ENCODE measurements around the gene WDR44. TPM values are rescaled to one million over a fixed set of nuclear protein-coding genes. Genes with fewer than 3 reads are reported as not detected.

WDR44 gene
- total RNA-seq, 1 donor from 2014 or later: 12.5 TPM

- Mint-ChIP-seq H3K4me3 (no peak overlapping the region), H3K27ac (no peak overlapping the region), H3K9me3 (peaks cover 11% of the 10 kb centered on the region), H3K36me3 (no peaks in the 10 kb centered on the region), H3K27me3 (ENCODE audit: low read depth) (no peaks in the 10 kb centered on the region), H3K4me1 (no peaks in the 10 kb centered on the region)
- DNase-seq (ENCODE audit: low spot score in 2 of 2, unreplicated experiment in 2 of 2): no peak
- TF ChIP-seq CTCF (IDR thresholded peaks at IDR 0.05; ENCODE audit: unreplicated experiment): no peak
Observed at GRCh38 chrX:118337687-118338086, 8.2 kb upstream of the WDR44 start.

GRCh38 chrX:118338930-118339329, 7.0 kb upstream of the WDR44 start:
- H3K4me1 Mint-ChIP-seq: no peaks in the 10 kb centered on the region
- TF ChIP-seq CTCF (IDR thresholded peaks at IDR 0.05; ENCODE audit: unreplicated experiment): no peak
- H3K27me3 Mint-ChIP-seq (ENCODE audit: low read depth): no peaks in the 10 kb centered on the region
- H3K36me3 Mint-ChIP-seq: no peaks in the 10 kb centered on the region
- H3K27ac Mint-ChIP-seq: no peak overlapping the region
- peaks cover 11% of the 10 kb centered on the region for H3K9me3 Mint-ChIP-seq
- no peak for DNase-seq (ENCODE audit: low spot score in 2 of 2, unreplicated experiment in 2 of 2)
- no peak overlapping the region for H3K4me3 Mint-ChIP-seq

GRCh38 chrX:118345045-118345463, 852 bp upstream of the WDR44 start:
- Mint-ChIP-seq H3K4me1 (peaks cover 23% of the 10 kb centered on the region), H3K4me3 (peak overlapping the region; percentile 95), H3K27ac (peak overlapping the region; percentile 99), H3K9me3 (peaks cover 9% of the 10 kb centered on the region), H3K36me3 (no peaks in the 10 kb centered on the region), H3K27me3 (ENCODE audit: low read depth) (no peaks in the 10 kb centered on the region)
- DNase-seq (ENCODE audit: low spot score in 2 of 2, unreplicated experiment in 2 of 2): no peak
- TF ChIP-seq CTCF (IDR thresholded peaks at IDR 0.05; ENCODE audit: unreplicated experiment): no peak

GRCh38 chrX:118346258-118347094, 570 bp downstream of the WDR44 start:
- peak; percentile 23 to 58 for DNase-seq (ENCODE audit: low spot score in 2 of 2, unreplicated experiment in 2 of 2)
- Mint-ChIP-seq H3K27me3 (ENCODE audit: low read depth) (no peaks in the 10 kb centered on the region), H3K9me3 (peaks cover 3% of the 10 kb centered on the region), H3K4me3 (peak overlapping the region; percentile 95), H3K27ac (peak overlapping the region; percentile 99), H3K4me1 (peaks cover 25% of the 10 kb centered on the region), H3K36me3 (no peaks in the 10 kb centered on the region)
- no peak for TF ChIP-seq CTCF (IDR thresholded peaks at IDR 0.05; ENCODE audit: unreplicated experiment)

GRCh38 chrX:118347131-118347530, 1.2 kb downstream of the WDR44 start:
- no peak for DNase-seq (ENCODE audit: low spot score in 2 of 2, unreplicated experiment in 2 of 2)
- TF ChIP-seq CTCF (IDR thresholded peaks at IDR 0.05; ENCODE audit: unreplicated experiment): no peak
- no peaks in the 10 kb centered on the region for H3K36me3 Mint-ChIP-seq
- H3K27ac Mint-ChIP-seq: peak overlapping the region; percentile 99
- H3K4me3 Mint-ChIP-seq: peak overlapping the region; percentile 95
- H3K9me3 Mint-ChIP-seq: peaks cover 3% of the 10 kb centered on the region
- H3K27me3 Mint-ChIP-seq (ENCODE audit: low read depth): no peaks in the 10 kb centered on the region
- peaks cover 25% of the 10 kb centered on the region for H3K4me1 Mint-ChIP-seq
